Endothelial cell of umbilical vein (primary cell): ENCODE results near the gene NRXN3. TPM values are rescaled to one million over a fixed set of nuclear protein-coding genes. Genes with fewer than 3 reads are reported as not detected.

ENCODE experiments used
- BruUV-seq: library from RNA; stranded (reverse); fragments of 400-500 nt; replicated peaks from 2 replicates; lab custom pipeline; 2021; lab: Mats Ljungman, UMichigan
- CTCF ChIA-PET: fragments of 300-600, 350-600 bp; sonication (Branson Sonifier 250); formaldehyde crosslinking; loops from one replicate; lab custom pipeline; 2021; ENCODE audit warnings: antibody characterized with exemption, inconsistent platforms; lab: Charles Lee
- POLR2A ChIA-PET: fragments of 300-600, 350-600 bp; sonication (Branson Sonifier 250); formaldehyde crosslinking; loops from one replicate; lab custom pipeline; 2021; ENCODE audit warnings: antibody characterized with exemption, inconsistent platforms; lab: Charles Lee
- DNase-seq: peaks from one replicate; pipeline ENCODE4 v3.0.0-alpha.2; 2011; ENCODE audit warnings: low read depth, low spot score
- FAIRE-seq: peaks from 2 replicates; lab custom pipeline; 2011; peaks lifted over from hg19 to GRCh38; lab: Jason Lieb, UNC
- H2AFZ ChIP-seq: 2 replicates; pipeline ENCODE4 v1.6.0; 2012; ENCODE audit warnings: low read depth, low read length, control low read depth, inconsistent platforms
- H3K27ac ChIP-seq: 2 replicates; pipeline ENCODE4 v1.5.1; 2011; ENCODE audit warnings: low read depth, mild to moderate bottlenecking, control low read depth, low read length, moderate library complexity; ENCODE audit not compliant: insufficient read depth
- H3K27me3 ChIP-seq, 2 experiments: 2 replicates each; pipeline versions ENCODE4 v1.6.0 to v1.6.1; 2011; ENCODE audit warnings: low read length in 2 of 2, mixed read lengths in 1 of 2; ENCODE audit not compliant: control insufficient read depth in 2 of 2, insufficient read depth in 2 of 2
- H3K36me3 ChIP-seq, 2 experiments: 2 replicates in 1 of 2; 3 replicates in 1 of 2; pipeline ENCODE4 v1.5.1; 2011; ENCODE audit warnings: low read length in 2 of 2, mild to moderate bottlenecking in 1 of 2, moderate library complexity in 1 of 2; ENCODE audit not compliant: control insufficient read depth in 2 of 2, insufficient read depth in 2 of 2; ENCODE audit errors: extremely low read depth in 1 of 2
- H3K4me1 ChIP-seq: 3 replicates; pipeline ENCODE4 v1.5.1; 2011; ENCODE audit warnings: mild to moderate bottlenecking, low read length; ENCODE audit not compliant: control insufficient read depth, insufficient read depth; ENCODE audit errors: extremely low read depth
- H3K4me2 ChIP-seq: 2 replicates; pipeline ENCODE4 v1.6.1; 2011; ENCODE audit warnings: low read length, control low read depth, mixed read lengths; ENCODE audit not compliant: insufficient read depth
- H3K4me3 ChIP-seq, 3 experiments: fragments of 200-600 bp in 1 of 3; sonication (generic), shearing (Covaris generic) in 1 of 3; replicated peaks in 1 of 3; 2 replicates each; pipeline ENCODE4 v1.5.1; 2011 to 2016; ENCODE audit warnings: control low read depth in 3 of 3, low read length in 3 of 3, mild to moderate bottlenecking in 2 of 3, inconsistent platforms in 1 of 3, low read depth in 1 of 3, moderate library complexity in 1 of 3; ENCODE audit not compliant: insufficient read depth in 1 of 3
- H3K79me2 ChIP-seq: 2 replicates; pipeline ENCODE4 v1.6.0; 2012; ENCODE audit warnings: low read length, inconsistent platforms; ENCODE audit not compliant: control insufficient read depth, insufficient read depth
- H3K9ac ChIP-seq: replicated peaks from 2 replicates; pipeline ENCODE3; 2011; ENCODE audit warnings: low read length, control low read depth; ENCODE audit not compliant: insufficient read depth; ENCODE audit errors: extremely low read depth
- H3K9me1 ChIP-seq: replicated peaks from 3 replicates; pipeline ENCODE4 v1.6.0; 2011; ENCODE audit warnings: mild to moderate bottlenecking, low read length; ENCODE audit not compliant: control insufficient read depth, insufficient read depth; ENCODE audit errors: extremely low read depth
- H3K9me3 ChIP-seq: replicated peaks from 2 replicates; pipeline ENCODE4 v1.5.1; 2012; ENCODE audit warnings: low read length, inconsistent platforms; ENCODE audit not compliant: control insufficient read depth, insufficient read depth
- H4K20me1 ChIP-seq: replicated peaks from 2 replicates; pipeline ENCODE3; 2011; ENCODE audit warnings: mild to moderate bottlenecking, low read length; ENCODE audit not compliant: control insufficient read depth, insufficient read depth; ENCODE audit errors: extremely low read depth
- CTCF ChIP-seq, 2 donors: IDR thresholded peaks; 1 replicate in 1 of 2; 2 replicates in 1 of 2; pipeline ENCODE4 v1.5.1; 2011; ENCODE audit warnings: low read length in 2 of 2, mild to moderate bottlenecking in 2 of 2, moderate library complexity in 2 of 2, control low read depth in 1 of 2, inconsistent platforms in 1 of 2, low read depth in 1 of 2; ENCODE audit not compliant: insufficient read depth in 1 of 2; ENCODE audit errors: extremely low read depth in 1 of 2
- EZH2 ChIP-seq: IDR thresholded peaks from 2 replicates; pipeline ENCODE4 v1.6.1; 2012; ENCODE audit warnings: borderline replicate concordance, low read depth, mild to moderate bottlenecking, moderate library complexity, low read length, inconsistent platforms; ENCODE audit not compliant: severe bottlenecking
- FOS ChIP-seq: IDR thresholded peaks from 2 replicates; pipeline ENCODE4 v1.6.1; 2011; ENCODE audit warnings: mild to moderate bottlenecking, low read length, moderate library complexity, borderline replicate concordance; ENCODE audit not compliant: insufficient read depth
- GATA2 ChIP-seq: IDR thresholded peaks from 2 replicates; pipeline ENCODE4 v1.7.0; 2011; ENCODE audit warnings: low read depth, mild to moderate bottlenecking, moderate library complexity, mixed read lengths, low read length; ENCODE audit not compliant: insufficient read length, insufficient read depth
- JUN ChIP-seq: IDR thresholded peaks from 2 replicates; pipeline ENCODE4 v1.6.1; 2011; ENCODE audit warnings: borderline replicate concordance, low read depth; ENCODE audit not compliant: insufficient read length, insufficient read depth
- MAX ChIP-seq: IDR thresholded peaks from 2 replicates; pipeline ENCODE4 v1.6.1; 2011; ENCODE audit not compliant: insufficient read depth, insufficient read length
- MYC ChIP-seq: IDR thresholded peaks from one replicate; pipeline ENCODE4 v1.6.1; 2011; ENCODE audit warnings: mild to moderate bottlenecking, low read depth, low read length
- POLR2A ChIP-seq: IDR thresholded peaks from 2 replicates; pipeline ENCODE4 v1.6.1; 2012; ENCODE audit warnings: low read depth, mild to moderate bottlenecking, control low read depth, low read length
- POLR2AphosphoS5 ChIP-seq: IDR thresholded peaks from 2 replicates; pipeline ENCODE4 v1.6.1; 2012; ENCODE audit warnings: low read depth, mild to moderate bottlenecking, control low read depth, low read length, moderate library complexity; ENCODE audit not compliant: insufficient read depth
- dilution Hi-C: fragments of 300-500 bp; cut with MboI; formaldehyde crosslinking; loops from one replicate; pipeline ENCODE4 v1.15.0; 2019; ENCODE audit warnings: low sequenced_read_pairs; ENCODE audit not compliant: extremely low pct_ligation_motif_present
- intact Hi-C: fragments of 100-400 bp; cut with micrococcal nuclease; formaldehyde crosslinking; loops from one replicate; pipeline ENCODE4 v1.10.0; 2022
- polyA plus RNA-seq, 4 experiments: library from polyadenylated mRNA; depleted of rRNA in 3 of 4; stranded (reverse) in 3 of 4; unstranded in 1 of 4; fragments of >200 nt; gene quantifications; 2 replicates each; pipeline versions ENCODE4 v1.2.1 to v1.2.3, GENCODE V29; 2011 to 2012; ENCODE audit warnings: missing spikeins in 1 of 4
- total RNA-seq: library from RNA; stranded (reverse); gene quantifications from 2 replicates; pipeline ENCODE4 v1.2.3, GENCODE V29; 2021

The NRXN3 gene
- total and polyA plus RNA-seq, 2 donors (not counting 3 experiments of a cell fraction or from before 2014, with no cell fraction given), result 0.72 to 4.2 TPM

GRCh38 chr14:79037593-79037992 is 867.4 kb downstream of the NRXN3 start:
- no peaks in the 10 kb centered on the region for H3K9me3 ChIP-seq
- BruUV-seq, result no TSS peak
- H3K4me2 ChIP-seq, result no peak overlapping the region
- dilution Hi-C loops (no loop called here), intact Hi-C loops (no loop called here)
- H3K79me2 ChIP-seq, result no peaks in the 10 kb centered on the region
- TF ChIP-seq POLR2A, result no peak
- no peak for TF ChIP-seq EZH2
- TF ChIP-seq FOS, result no peak
- TF ChIP-seq POLR2AphosphoS5, result no peak
- TF ChIP-seq MYC, result no peak
- TF ChIP-seq GATA2, result no peak
- no peak for TF ChIP-seq CTCF (IDR thresholded peaks at IDR 0.05; ENCODE audit: extremely low read depth in 1 of 2, insufficient read depth in 1 of 2, low read depth in 1 of 2, low read length in 2 of 2)
- no peak for TF ChIP-seq JUN
- TF ChIP-seq MAX, result no peak
- H4K20me1 ChIP-seq, result no peaks in the 10 kb centered on the region
- FAIRE-seq (no peak), DNase-seq (no peak)
- no peaks in the 10 kb centered on the region for H3K27me3 ChIP-seq
- no peak overlapping the region for H3K4me3 ChIP-seq
- CTCF ChIA-PET, result no interaction called here
- H3K9me1 ChIP-seq, result no peaks in the 10 kb centered on the region
- H2AFZ ChIP-seq, result no peak overlapping the region
- POLR2A ChIA-PET, result no interaction called here
- no peaks in the 10 kb centered on the region for H3K36me3 ChIP-seq
- no peaks in the 10 kb centered on the region for H3K4me1 ChIP-seq
- no peak overlapping the region for H3K9ac ChIP-seq
- H3K27ac ChIP-seq, result no peak overlapping the region
